IPS DF 6.9 (cell line): Measurements from ENCODE around the gene MKNK1.

Experiments used
- DNase-seq: peaks from one replicate; pipeline ENCODE4 v3.0.0-alpha.2; 2013; ENCODE audit warnings: low read depth, low spot score
- H3K27ac ChIP-seq: one replicate; pipeline ENCODE4 v1.5.1; 2013; ENCODE audit warnings: low read length, control low read depth
- H3K27me3 ChIP-seq: 2 replicates; pipeline ENCODE4 v1.6.1; 2013; ENCODE audit warnings: mild to moderate bottlenecking, low read length; ENCODE audit not compliant: control insufficient read depth, insufficient read depth
- H3K36me3 ChIP-seq: 2 replicates; pipeline ENCODE4 v1.6.1; 2013; ENCODE audit warnings: low read length; ENCODE audit not compliant: control insufficient read depth, insufficient read depth
- H3K4me1 ChIP-seq: 2 replicates; pipeline ENCODE4 v1.6.1; 2013; ENCODE audit warnings: low read length; ENCODE audit not compliant: control insufficient read depth, insufficient read depth
- H3K4me3 ChIP-seq: 2 replicates; pipeline ENCODE4 v1.5.1; 2013; ENCODE audit warnings: mild to moderate bottlenecking, low read length
- H3K9me3 ChIP-seq: 2 replicates; pipeline ENCODE4 v1.6.1; 2013; ENCODE audit warnings: low read length, inconsistent platforms; ENCODE audit not compliant: control insufficient read depth, insufficient read depth
- WGBS: extraction: QIAGEN DNeasy Blood & Tissue Kit; methylation state at CpG from one replicate; pipeline ENCODE4 v1.1.7; 2013; ENCODE audit warnings: mixed read lengths, missing lambda C conversion rate; ENCODE audit not compliant: insufficient read length, insufficient coverage; 5-methylcytosine and 5-hydroxymethylcytosine counted together

Gene MKNK1

DNA sequence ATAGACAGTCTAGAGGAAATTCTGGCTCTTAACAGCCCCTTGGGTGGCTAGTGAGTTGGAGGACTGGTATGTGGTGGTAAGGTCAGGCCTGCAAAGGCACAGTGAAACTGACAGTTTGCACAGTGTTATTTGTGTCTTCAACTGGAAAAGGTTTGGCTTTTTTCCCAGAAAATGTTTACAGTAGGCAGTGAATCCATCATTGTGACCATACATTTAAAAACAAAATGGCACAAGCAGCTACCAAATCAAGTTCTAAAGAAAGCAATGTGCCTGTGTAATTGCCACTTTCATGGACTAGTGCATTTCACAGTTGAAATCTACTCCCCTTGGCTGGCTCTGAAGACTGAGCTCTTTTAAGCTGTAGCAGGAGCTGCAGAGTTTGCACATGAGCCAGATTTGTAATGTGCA is 39.3 kb upstream of the MKNK1 start:
- H3K4me1 ChIP-seq = no peaks in the 10 kb centered on the region
- no peaks in the 10 kb centered on the region for H3K9me3 ChIP-seq
- H3K4me3 ChIP-seq = no peak overlapping the region
- no peak overlapping the region for H3K27ac ChIP-seq
- H3K27me3 ChIP-seq = no peaks in the 10 kb centered on the region
- no peak for DNase-seq
- no peaks in the 10 kb centered on the region; the same call in 1 of the 2 replicates for H3K36me3 ChIP-seq

DNA sequence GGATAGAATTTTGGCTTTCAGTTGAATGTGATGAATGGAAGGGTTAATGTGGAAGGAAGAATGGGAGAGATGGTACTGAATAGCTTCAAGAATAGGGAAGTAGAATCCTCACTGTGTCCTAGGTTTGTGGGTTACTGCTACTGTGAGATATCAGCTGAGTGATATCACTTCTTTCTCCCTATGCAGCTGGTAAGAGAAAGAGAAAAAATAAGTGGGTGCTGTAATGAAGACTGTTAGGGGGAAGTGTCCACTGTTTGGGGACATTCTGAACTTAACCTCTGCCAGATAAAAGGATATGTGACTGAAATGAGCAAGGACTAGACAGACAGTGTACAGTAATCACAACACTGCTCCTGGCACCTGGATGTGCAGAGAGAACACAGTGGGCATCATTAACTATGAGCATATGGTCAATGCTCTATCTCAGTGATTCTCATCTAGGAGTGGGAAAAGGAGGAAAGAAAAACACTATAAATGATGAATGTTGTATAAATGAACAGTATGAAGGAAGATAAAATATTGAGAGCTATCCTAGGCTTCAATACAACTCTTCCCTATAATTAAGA is 38.1 kb upstream of the MKNK1 start:
- H3K27me3 ChIP-seq = no peaks in the 10 kb centered on the region
- H3K27ac ChIP-seq = no peak overlapping the region
- no peak for DNase-seq
- H3K4me3 ChIP-seq = no peak overlapping the region
- H3K4me1 ChIP-seq = no peaks in the 10 kb centered on the region
- H3K36me3 ChIP-seq = no peaks in the 10 kb centered on the region; the same call in 1 of the 2 replicates
- H3K9me3 ChIP-seq = no peaks in the 10 kb centered on the region

DNA sequence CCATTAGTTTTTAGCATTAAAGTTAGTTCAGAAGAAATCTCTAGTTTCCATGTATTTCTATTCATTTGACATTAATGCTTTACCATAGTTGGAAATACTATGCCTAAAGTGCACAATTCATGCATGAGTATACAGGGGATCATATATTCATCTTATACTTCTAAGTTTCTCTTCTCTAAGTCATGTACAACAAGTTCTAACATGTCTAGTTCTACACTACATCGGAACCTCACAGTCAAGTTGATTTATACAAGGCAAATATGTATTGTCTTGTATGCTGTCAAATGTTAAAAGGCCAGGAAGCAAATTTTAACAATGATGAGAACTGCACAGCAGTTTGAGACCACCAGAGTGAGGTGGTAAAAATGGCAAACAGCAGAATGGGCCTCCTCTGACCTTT is 35.5 kb upstream of the MKNK1 start:
- H3K27me3 ChIP-seq = no peaks in the 10 kb centered on the region
- no peak for DNase-seq
- no peaks in the 10 kb centered on the region for H3K4me1 ChIP-seq
- no peak overlapping the region for H3K27ac ChIP-seq
- H3K4me3 ChIP-seq = no peak overlapping the region
- WGBS = no CpG with 5 or more reads among the region's 1 CpG
- H3K9me3 ChIP-seq = no peaks in the 10 kb centered on the region
- H3K36me3 ChIP-seq = peaks cover 3% of the 10 kb centered on the region; the same call in 1 of the 2 replicates

GRCh38 chr1:46638921-46639320 is 34.9 kb upstream of the MKNK1 start:
- Histone ChIP-seq H3K4me3 (no peak overlapping the region), H3K27me3 (no peaks in the 10 kb centered on the region), H3K4me1 (no peaks in the 10 kb centered on the region), H3K36me3 (peaks cover 3% of the 10 kb centered on the region; the same call in 1 of the 2 replicates), H3K9me3 (no peaks in the 10 kb centered on the region), H3K27ac (no peak overlapping the region)
- DNase-seq = no peak

- Histone ChIP-seq H3K36me3 (peaks cover 3% of the 10 kb centered on the region; the same call in 1 of the 2 replicates), H3K4me3 (no peak overlapping the region), H3K27me3 (no peaks in the 10 kb centered on the region), H3K9me3 (no peaks in the 10 kb centered on the region), H3K27ac (no peak overlapping the region), H3K4me1 (no peaks in the 10 kb centered on the region)
- DNase-seq = no peak
- WGBS = no CpG with 5 or more reads among the region's 2 CpGs
Measured at GRCh38 chr1:46637444-46638083, 33.5 kb upstream of the MKNK1 start.

DNA sequence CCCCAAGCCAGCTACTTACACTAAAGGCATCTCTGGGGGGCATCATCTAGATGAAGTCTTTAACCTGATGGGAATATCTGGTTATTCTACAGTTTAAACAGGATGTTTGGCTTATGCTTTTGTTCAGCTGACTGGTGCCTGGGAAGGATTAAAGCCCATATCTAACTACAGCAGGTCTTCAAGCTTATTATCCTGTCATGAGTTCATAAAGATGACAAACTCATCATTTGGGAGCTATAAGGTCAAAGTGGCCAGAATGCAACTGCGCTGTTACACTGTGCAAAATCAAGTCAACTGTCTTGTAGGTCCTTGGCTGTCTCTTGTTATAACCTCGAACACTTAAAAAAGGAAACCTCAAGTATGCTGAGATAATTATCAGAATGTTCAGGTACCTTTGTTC is 31.1 kb upstream of the MKNK1 start:
- WGBS = no CpG with 5 or more reads among the region's 2 CpGs
- peaks cover 3% of the 10 kb centered on the region; the same call in 1 of the 2 replicates for H3K36me3 ChIP-seq
- H3K27me3 ChIP-seq = no peaks in the 10 kb centered on the region
- H3K9me3 ChIP-seq = no peaks in the 10 kb centered on the region
- DNase-seq = no peak
- no peaks in the 10 kb centered on the region for H3K4me1 ChIP-seq
- no peak overlapping the region for H3K27ac ChIP-seq
- no peak overlapping the region for H3K4me3 ChIP-seq

GRCh38 chr1:46630719-46631118 is 26.7 kb upstream of the MKNK1 start:
- H3K27me3 ChIP-seq = no peaks in the 10 kb centered on the region
- DNase-seq = no peak
- H3K4me1 ChIP-seq = no peaks in the 10 kb centered on the region
- WGBS = no CpG with 5 or more reads among the region's 2 CpGs
- H3K4me3 ChIP-seq = no peak overlapping the region
- H3K36me3 ChIP-seq = peaks cover 3% of the 10 kb centered on the region; the same call in 1 of the 2 replicates
- no peak overlapping the region for H3K27ac ChIP-seq
- no peaks in the 10 kb centered on the region for H3K9me3 ChIP-seq

DNA sequence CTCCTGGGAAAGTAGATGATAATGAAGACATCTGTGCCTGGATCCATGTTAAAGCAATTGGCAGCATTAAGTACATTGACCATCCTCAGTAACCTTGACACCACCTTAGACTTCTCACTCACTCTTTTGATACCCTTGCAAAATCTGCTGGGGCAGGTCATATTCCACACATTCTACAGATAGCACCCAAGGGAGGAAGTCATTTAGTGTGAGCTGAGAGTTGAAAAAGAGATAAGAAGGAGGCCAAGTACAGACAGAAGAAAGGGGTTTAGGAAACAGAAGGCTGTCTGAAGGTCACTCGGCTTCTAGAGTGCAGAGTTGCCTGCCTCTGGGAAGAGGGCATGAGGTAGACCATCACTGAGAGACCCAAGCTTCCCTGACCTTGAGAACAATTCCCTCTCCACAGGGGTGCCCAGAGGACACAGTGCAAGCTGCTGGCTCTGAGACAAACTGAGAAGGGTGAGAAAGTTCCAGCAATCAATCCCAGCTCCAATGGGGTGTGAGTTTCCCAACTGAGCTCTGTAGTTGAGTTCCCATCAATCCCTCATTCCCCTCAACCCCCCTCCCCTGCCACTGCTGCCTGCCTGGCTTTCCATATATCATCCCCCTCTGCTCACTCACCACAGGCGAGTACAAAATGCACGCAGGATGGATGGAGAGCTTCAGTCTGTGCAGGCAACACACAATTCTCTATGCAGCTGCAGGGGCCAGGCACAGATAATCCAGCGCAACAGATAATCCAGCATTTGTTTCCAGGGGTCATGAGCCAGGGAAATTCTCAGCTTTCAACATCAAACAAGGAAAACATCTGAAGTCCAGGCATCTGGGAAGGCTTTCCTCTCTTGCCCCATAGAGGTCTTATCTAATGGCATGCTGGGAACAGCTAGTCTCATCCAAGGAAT is 19.9 kb upstream of the MKNK1 start:
- Histone ChIP-seq H3K9me3 (no peaks in the 10 kb centered on the region), H3K4me1 (no peaks in the 10 kb centered on the region), H3K36me3 (no peaks in the 10 kb centered on the region), H3K27ac (no peak overlapping the region), H3K27me3 (no peaks in the 10 kb centered on the region), H3K4me3 (no peak overlapping the region)
- WGBS = no CpG with 5 or more reads among the region's 4 CpGs
- no peak for DNase-seq

- no peaks in the 10 kb centered on the region for H3K36me3 ChIP-seq
- H3K4me3 ChIP-seq = no peak overlapping the region
- H3K27ac ChIP-seq = no peak overlapping the region
- no peaks in the 10 kb centered on the region for H3K9me3 ChIP-seq
- no peaks in the 10 kb centered on the region for H3K27me3 ChIP-seq
- no CpG with 5 or more reads among the region's 3 CpGs for WGBS
- H3K4me1 ChIP-seq = 0 out of 2 replicates have a peak, but pooled peaks cover 1% of the 10 kb centered on the region
- no peak for DNase-seq
Measured at GRCh38 chr1:46622344-46622743, 18.3 kb upstream of the MKNK1 start.

- Histone ChIP-seq H3K9me3 (no peaks in the 10 kb centered on the region), H3K4me1 (0 out of 2 replicates have a peak, but pooled peaks cover 1% of the 10 kb centered on the region), H3K4me3 (no peak overlapping the region), H3K36me3 (no peaks in the 10 kb centered on the region), H3K27ac (no peak overlapping the region), H3K27me3 (no peaks in the 10 kb centered on the region)
- DNase-seq = no peak
- no CpG with 5 or more reads among the region's 7 CpGs for WGBS
Measured at GRCh38 chr1:46621930-46622329, 17.9 kb upstream of the MKNK1 start.
